Measurements from ENCODE around the gene SURF1. TPM values are rescaled to one million over a fixed set of nuclear protein-coding genes. Genes with fewer than 3 reads are reported as not detected.

Gene SURF1
- total and polyA plus RNA-seq, 4 experiments from 2014 or later, result 54.3 to 114 (median 83.2) TPM

DNA sequence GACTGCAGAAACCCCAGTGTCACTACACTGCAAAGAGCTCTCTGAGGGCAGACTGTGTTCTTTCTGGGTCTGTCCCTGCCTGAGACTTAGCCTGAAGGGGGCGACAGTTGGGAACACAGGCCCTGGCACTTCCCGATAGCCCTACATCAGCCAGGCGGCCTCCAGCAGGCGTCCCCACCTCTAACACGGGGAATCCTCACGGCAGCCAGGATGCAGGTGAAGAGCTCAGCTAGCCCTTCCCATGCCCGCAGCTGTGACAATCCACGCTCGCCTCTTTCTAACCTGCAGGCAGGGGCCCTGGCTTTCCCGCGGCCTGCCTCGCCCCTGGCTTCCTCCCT is 14.2 kb downstream of the SURF1 start:
- Histone ChIP-seq H3K4me3 (ENCODE audit: low read length in 2 of 2) (no peak overlapping the region), H3K9me3 (ENCODE audit: control insufficient read depth in 1 of 2, low read length in 2 of 2) (no peaks in the 10 kb centered on the region), H3K4me1 (ENCODE audit: insufficient read depth, low read length) (peaks cover 29% of the 10 kb centered on the region), H3K36me3 (ENCODE audit: insufficient read depth, low read length) (peaks cover 60% of the 10 kb centered on the region), H3K27me3 (ENCODE audit: insufficient read depth, low read length) (no peaks in the 10 kb centered on the region), H3K27ac (ENCODE audit: low read depth, low read length) (no peak overlapping the region)
- Mint-ChIP-seq H3K4me3 (no peak overlapping the region), H3K27ac (no peak overlapping the region), H3K36me3 (peaks cover 18 to 36% of the 10 kb centered on the region in 2 donors), H3K27me3 (no peaks in the 10 kb centered on the region), H3K4me1 (peaks cover 15 to 35% (median 27%) of the 10 kb centered on the region in 4 donors), H3K9me3 (no peaks in the 10 kb centered on the region)
- DNase-seq, result peak in 1 of 5 donors; percentile 15
- ChIA-PET POLR2A (ENCODE audit: partially characterized antibody) (no interaction called here), CTCF (ENCODE audit: partially characterized antibody) (interaction anchor here (1.4 kb wide), 1 partner anchor 144 kb away, joined by 3 read pairs; no protein-coding TSS in a partner anchor)
- intact Hi-C loops (cut with micrococcal nuclease), result no loop called here

DNA sequence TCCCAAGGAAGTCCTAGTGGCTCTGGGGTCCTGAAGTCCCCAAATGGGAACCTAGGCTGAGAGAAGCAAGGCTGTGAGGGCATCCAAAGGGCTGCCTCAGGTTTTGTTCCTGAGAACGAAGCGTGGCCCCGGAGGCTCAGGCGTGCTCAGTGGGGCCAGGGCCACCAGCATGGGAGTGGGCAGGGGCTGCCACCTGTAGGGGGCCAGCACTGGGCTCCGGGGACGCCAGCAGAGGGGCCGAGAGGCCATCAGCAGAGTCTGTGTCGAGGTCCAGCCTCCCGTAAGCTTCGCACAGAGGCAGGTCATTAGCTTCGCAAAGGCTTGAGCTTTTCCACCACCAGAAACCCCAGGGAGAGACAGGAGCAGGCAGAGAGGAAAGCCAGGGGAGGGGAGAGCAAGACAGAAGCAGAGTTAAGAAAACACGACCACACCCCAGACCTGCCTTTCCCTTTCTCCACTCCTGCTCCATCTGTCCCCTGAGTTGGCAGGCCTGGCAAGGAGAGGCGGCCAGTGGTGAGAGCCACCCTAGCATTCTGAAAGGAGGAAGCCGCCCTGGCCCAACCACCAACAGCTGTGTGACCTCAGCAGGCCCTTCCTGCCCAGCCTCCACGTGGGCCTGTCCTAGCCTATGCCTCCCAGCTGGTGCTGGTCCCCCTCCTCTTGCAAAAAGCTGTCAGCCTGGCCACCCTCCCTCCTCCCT is 14.8 kb downstream of the SURF1 start:
- Histone ChIP-seq H3K27me3 (ENCODE audit: insufficient read depth, low read length) (no peaks in the 10 kb centered on the region), H3K4me1 (ENCODE audit: insufficient read depth, low read length) (peaks cover 29% of the 10 kb centered on the region), H3K9me3 (ENCODE audit: control insufficient read depth in 1 of 2, low read length in 2 of 2) (no peaks in the 10 kb centered on the region), H3K4me3 (ENCODE audit: low read length in 2 of 2) (no peak overlapping the region), H3K36me3 (ENCODE audit: insufficient read depth, low read length) (peaks cover 60% of the 10 kb centered on the region), H3K27ac (ENCODE audit: low read depth, low read length) (no peak overlapping the region)
- H3K27ac Mint-ChIP-seq, result peak overlapping the region in 1 of 7 donors; percentile 19
- no peak overlapping the region for H3K4me3 Mint-ChIP-seq
- peaks cover 12 to 34% (median 21%) of the 10 kb centered on the region in 4 donors for H3K4me1 Mint-ChIP-seq
- no peaks in the 10 kb centered on the region for H3K27me3 Mint-ChIP-seq
- intact Hi-C loops (cut with micrococcal nuclease), result no loop called here
- peaks cover 18 to 31% of the 10 kb centered on the region in 2 donors for H3K36me3 Mint-ChIP-seq
- POLR2A ChIA-PET (ENCODE audit: partially characterized antibody), result no interaction called here
- H3K9me3 Mint-ChIP-seq, result no peaks in the 10 kb centered on the region
- CTCF ChIA-PET (ENCODE audit: partially characterized antibody), result interaction anchor here (1.4 to 1.7 kb wide), 2 partner anchors 33 to 145 kb away, joined by 3 to 4 read pairs; no protein-coding TSS in a partner anchor
- peak in 1 of 5 donors; percentile 14 for DNase-seq

DNA sequence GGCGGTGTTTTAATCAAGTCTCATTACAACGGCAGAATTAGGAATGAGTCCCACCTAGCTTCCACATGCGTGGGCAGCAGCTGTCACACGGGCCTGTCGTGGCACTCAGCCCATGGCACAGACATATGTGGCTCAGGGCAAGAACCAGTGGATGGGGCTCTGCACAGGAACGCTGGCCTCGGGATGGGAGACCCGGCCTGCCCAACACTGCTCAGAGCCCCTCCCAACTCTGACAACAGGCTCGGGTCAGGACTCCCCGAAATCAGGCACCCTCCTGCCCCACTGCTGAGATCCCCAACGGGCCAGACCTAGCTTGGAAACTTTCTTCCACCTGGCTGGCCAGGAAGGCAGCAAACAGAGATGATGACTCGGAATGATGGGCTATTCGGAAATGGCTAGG is 15.4 kb downstream of the SURF1 start:
- intact Hi-C loops (cut with micrococcal nuclease), result no loop called here
- H3K4me3 Mint-ChIP-seq, result no peak overlapping the region
- no peaks in the 10 kb centered on the region for H3K27me3 Mint-ChIP-seq
- peak in 1 of 5 donors; percentile 7 for DNase-seq
- H3K36me3 ChIP-seq (ENCODE audit: insufficient read depth, low read length), result peaks cover 59% of the 10 kb centered on the region
- no peaks in the 10 kb centered on the region for H3K9me3 Mint-ChIP-seq
- no peak overlapping the region for H3K27ac ChIP-seq (ENCODE audit: low read depth, low read length)
- no peak overlapping the region for H3K4me3 ChIP-seq (ENCODE audit: low read length in 2 of 2)
- H3K36me3 Mint-ChIP-seq, result peaks cover 18 to 31% of the 10 kb centered on the region in 2 donors
- no peaks in the 10 kb centered on the region for H3K27me3 ChIP-seq (ENCODE audit: insufficient read depth, low read length)
- H3K9me3 ChIP-seq (ENCODE audit: control insufficient read depth in 1 of 2, low read length in 2 of 2), result no peaks in the 10 kb centered on the region
- POLR2A ChIA-PET (ENCODE audit: partially characterized antibody), result interaction anchor here (1.3 to 1.8 kb wide), 2 partner anchors 15 to 35 kb away, joined by 3 to 7 read pairs; partner anchors contain the start of genes STKLD1 and SURF4
- peaks cover 26% of the 10 kb centered on the region for H3K4me1 ChIP-seq (ENCODE audit: insufficient read depth, low read length)
- H3K27ac Mint-ChIP-seq, result peak overlapping the region in 6 of 7 donors; percentile 17 to 93 (median 54)
- CTCF ChIA-PET (ENCODE audit: partially characterized antibody), result interaction anchor here (1.4 to 1.7 kb wide), 2 partner anchors 34 to 145 kb away, joined by 3 to 4 read pairs; no protein-coding TSS in a partner anchor
- peaks cover 13 to 34% (median 21%) of the 10 kb centered on the region in 4 donors for H3K4me1 Mint-ChIP-seq

GRCh38 chr9:133340256-133340655 is 16.0 kb downstream of the SURF1 start:
- intact Hi-C loops (cut with micrococcal nuclease), result no loop called here
- no peak overlapping the region for H3K4me3 ChIP-seq (ENCODE audit: low read length in 2 of 2)
- Mint-ChIP-seq H3K27me3 (no peaks in the 10 kb centered on the region), H3K4me3 (no peak overlapping the region), H3K4me1 (peaks cover 15 to 41% (median 25%) of the 10 kb centered on the region in 4 donors), H3K9me3 (no peaks in the 10 kb centered on the region), H3K27ac (peak overlapping the region in 6 of 7 donors; percentile 14 to 93 (median 68)), H3K36me3 (peaks cover 18 to 38% of the 10 kb centered on the region in 2 donors)
- H3K36me3 ChIP-seq (ENCODE audit: insufficient read depth, low read length), result peaks cover 52% of the 10 kb centered on the region
- no peak overlapping the region for H3K27ac ChIP-seq (ENCODE audit: low read depth, low read length)
- H3K9me3 ChIP-seq (ENCODE audit: control insufficient read depth in 1 of 2, low read length in 2 of 2), result no peaks in the 10 kb centered on the region
- DNase-seq, result peak in 1 of 5 donors; percentile 7
- H3K27me3 ChIP-seq (ENCODE audit: insufficient read depth, low read length), result no peaks in the 10 kb centered on the region
- ChIA-PET CTCF (ENCODE audit: partially characterized antibody) (interaction anchor here (1.2 to 1.7 kb wide), 3 partner anchors 31 to 39 kb away, joined by 3 to 4 read pairs (median 4); no protein-coding TSS in a partner anchor), POLR2A (ENCODE audit: partially characterized antibody) (interaction anchor here (1.3 to 1.8 kb wide), 3 partner anchors 8 to 36 kb away, joined by 3 to 7 read pairs (median 6); partner anchors contain the start of genes MED22, RPL7A, STKLD1 and SURF4)
- peaks cover 26% of the 10 kb centered on the region for H3K4me1 ChIP-seq (ENCODE audit: insufficient read depth, low read length)

DNA sequence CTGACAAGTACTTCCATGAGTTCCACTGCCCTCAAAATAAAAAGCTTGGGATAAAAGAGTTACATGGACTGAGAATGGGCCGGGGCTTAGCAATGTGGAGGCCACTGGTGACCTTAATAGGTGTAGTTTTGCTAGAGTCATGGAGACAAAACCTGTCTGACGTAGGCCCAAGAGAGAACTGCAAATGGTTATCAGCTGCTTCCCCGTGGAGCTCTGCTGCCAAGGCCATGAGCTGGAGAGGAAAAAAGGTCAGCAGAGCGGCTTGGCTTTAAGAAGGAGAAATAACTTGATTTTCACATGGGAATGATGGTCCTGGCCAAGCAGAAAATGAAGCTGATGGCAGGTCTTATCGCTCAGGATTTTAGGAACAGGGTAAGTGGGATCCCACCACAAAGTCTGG is 16.6 kb downstream of the SURF1 start:
- POLR2A ChIA-PET (ENCODE audit: partially characterized antibody), result interaction anchor here (0.6 to 1.8 kb wide), 4 partner anchors 8 to 36 kb away, joined by 3 to 7 read pairs (median 4); partner anchors contain the start of genes MED22, RPL7A, STKLD1 and SURF4
- no peaks in the 10 kb centered on the region for H3K9me3 ChIP-seq (ENCODE audit: control insufficient read depth in 1 of 2, low read length in 2 of 2)
- peaks cover 47% of the 10 kb centered on the region for H3K36me3 ChIP-seq (ENCODE audit: insufficient read depth, low read length)
- Mint-ChIP-seq H3K27ac (peak overlapping the region in 4 of 7 donors; percentile 49 to 79 (median 74)), H3K4me3 (peak overlapping the region in 1 of 8 donors; percentile 40), H3K36me3 (peaks cover 15 to 38% of the 10 kb centered on the region in 2 donors), H3K4me1 (peaks cover 16 to 47% (median 28%) of the 10 kb centered on the region in 4 donors), H3K9me3 (no peaks in the 10 kb centered on the region), H3K27me3 (no peaks in the 10 kb centered on the region)
- CTCF ChIA-PET (ENCODE audit: partially characterized antibody), result interaction anchor here (1.2 to 1.7 kb wide), 3 partner anchors 32 to 39 kb away, joined by 3 to 4 read pairs (median 4); no protein-coding TSS in a partner anchor
- H3K4me1 ChIP-seq (ENCODE audit: insufficient read depth, low read length), result peaks cover 32% of the 10 kb centered on the region
- H3K27ac ChIP-seq (ENCODE audit: low read depth, low read length), result no peak overlapping the region
- H3K4me3 ChIP-seq (ENCODE audit: low read length in 2 of 2), result no peak overlapping the region
- intact Hi-C loops (cut with micrococcal nuclease), result no loop called here
- DNase-seq, result peak in 1 of 5 donors; percentile 11
- no peaks in the 10 kb centered on the region for H3K27me3 ChIP-seq (ENCODE audit: insufficient read depth, low read length)

DNA sequence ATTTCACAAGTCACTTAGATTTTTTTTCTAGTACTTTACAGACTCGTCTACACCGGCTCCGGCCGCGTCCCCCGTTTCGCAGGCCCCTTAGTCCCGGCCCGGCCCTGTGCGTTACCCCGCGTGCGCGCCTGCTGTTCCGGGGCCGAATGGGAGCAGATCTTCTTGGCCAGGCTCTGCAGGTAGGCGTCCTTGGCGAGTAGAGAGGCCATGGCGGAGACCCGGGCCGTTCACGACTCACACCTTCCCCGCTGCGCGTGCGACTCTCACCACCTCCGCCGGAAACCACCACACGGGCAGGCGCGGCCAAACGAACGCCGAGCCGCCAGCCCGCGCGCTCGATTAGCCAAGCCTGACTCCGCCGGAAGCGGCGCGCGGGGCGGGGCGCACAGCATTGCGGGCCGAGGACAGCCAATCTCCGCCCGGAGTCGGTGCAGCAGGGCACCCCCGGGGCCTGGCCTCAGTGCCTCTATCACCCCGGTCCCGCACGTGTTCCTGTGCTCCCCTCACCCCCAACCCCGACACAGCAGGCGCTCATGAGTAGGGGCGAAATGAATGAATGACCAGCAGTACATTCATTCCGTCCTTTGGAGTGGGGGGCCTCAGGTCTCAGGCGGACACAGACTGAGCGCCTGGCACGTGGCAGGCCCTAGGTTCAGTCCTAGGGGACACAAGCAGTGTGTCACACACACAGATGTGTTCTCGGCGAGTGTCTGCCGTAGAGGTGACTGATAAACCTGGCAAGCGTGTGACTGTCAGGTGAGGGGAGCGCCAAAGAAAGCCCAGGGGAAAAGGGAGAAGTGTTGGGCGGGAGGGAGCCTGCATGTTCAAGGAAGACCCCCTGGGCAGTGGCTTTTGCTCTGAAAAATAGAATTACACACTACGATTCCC is 20.1 kb downstream of the SURF1 start, which contains the start of gene SURF6:
Gene SURF6 (minus strand): TSS at position 265 of the 888 bp plus-strand sequence. CDS start 56 bp downstream, at position 209.
- CTCF ChIA-PET (ENCODE audit: partially characterized antibody), result no interaction called here
- H3K4me1 ChIP-seq (ENCODE audit: insufficient read depth, low read length), result peaks cover 41% of the 10 kb centered on the region

More for the DNA sequence above, 20.1 kb downstream of the SURF1 start, which contains the start of gene SURF6:
- Mint-ChIP-seq H3K27me3 (no peaks in the 10 kb centered on the region), H3K4me1 (peaks cover 16 to 64% (median 28%) of the 10 kb centered on the region in 4 donors), H3K36me3 (peaks cover 22 to 51% of the 10 kb centered on the region in 2 donors), H3K27ac (peak within 1 kb of the TSS; percentile 86 to 96 (median 93)), H3K9me3 (no peaks in the 10 kb centered on the region), H3K4me3 (peak within 1 kb of the TSS; percentile 92 to 97 (median 96))
- no peaks in the 10 kb centered on the region for H3K27me3 ChIP-seq (ENCODE audit: insufficient read depth, low read length)
- POLR2A ChIA-PET (ENCODE audit: partially characterized antibody), result interaction anchor here (0.9 to 3.1 kb wide), 3 partner anchors 12 to 41 kb away, joined by 5 to 14 read pairs (median 12); partner anchors contain the start of genes MED22, RPL7A, SURF1 and SURF2
- intact Hi-C loops (cut with micrococcal nuclease), result loop anchor here (1.0 to 2.0 kb wide), 4 partner anchors 12 to 82 kb away; partner anchors contain the start of genes MED22, REXO4, RPL7A and STKLD1
- peak within 1 kb of the TSS; percentile 50 to 69 for H3K4me3 ChIP-seq (ENCODE audit: low read length in 2 of 2)
- peak within 1 kb of the TSS; percentile 64 for H3K27ac ChIP-seq (ENCODE audit: low read depth, low read length)
- peaks cover 48% of the 10 kb centered on the region for H3K36me3 ChIP-seq (ENCODE audit: insufficient read depth, low read length)
- H3K9me3 ChIP-seq (ENCODE audit: control insufficient read depth in 1 of 2, low read length in 2 of 2), result no peaks in the 10 kb centered on the region
- peak; percentile 93 to 94 (median 94) for DNase-seq

All from CD4-positive, alpha-beta memory T cell (primary cell).